ENCODE measurements around the gene EAPP.
"Not testable (repeated sequence)": the region's sequence is repeated elsewhere in the genome, so short reads cannot be mapped to it uniquely, and the experiment has no call there.

EAPP gene, protein sequence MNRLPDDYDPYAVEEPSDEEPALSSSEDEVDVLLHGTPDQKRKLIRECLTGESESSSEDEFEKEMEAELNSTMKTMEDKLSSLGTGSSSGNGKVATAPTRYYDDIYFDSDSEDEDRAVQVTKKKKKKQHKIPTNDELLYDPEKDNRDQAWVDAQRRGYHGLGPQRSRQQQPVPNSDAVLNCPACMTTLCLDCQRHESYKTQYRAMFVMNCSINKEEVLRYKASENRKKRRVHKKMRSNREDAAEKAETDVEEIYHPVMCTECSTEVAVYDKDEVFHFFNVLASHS

DNA sequence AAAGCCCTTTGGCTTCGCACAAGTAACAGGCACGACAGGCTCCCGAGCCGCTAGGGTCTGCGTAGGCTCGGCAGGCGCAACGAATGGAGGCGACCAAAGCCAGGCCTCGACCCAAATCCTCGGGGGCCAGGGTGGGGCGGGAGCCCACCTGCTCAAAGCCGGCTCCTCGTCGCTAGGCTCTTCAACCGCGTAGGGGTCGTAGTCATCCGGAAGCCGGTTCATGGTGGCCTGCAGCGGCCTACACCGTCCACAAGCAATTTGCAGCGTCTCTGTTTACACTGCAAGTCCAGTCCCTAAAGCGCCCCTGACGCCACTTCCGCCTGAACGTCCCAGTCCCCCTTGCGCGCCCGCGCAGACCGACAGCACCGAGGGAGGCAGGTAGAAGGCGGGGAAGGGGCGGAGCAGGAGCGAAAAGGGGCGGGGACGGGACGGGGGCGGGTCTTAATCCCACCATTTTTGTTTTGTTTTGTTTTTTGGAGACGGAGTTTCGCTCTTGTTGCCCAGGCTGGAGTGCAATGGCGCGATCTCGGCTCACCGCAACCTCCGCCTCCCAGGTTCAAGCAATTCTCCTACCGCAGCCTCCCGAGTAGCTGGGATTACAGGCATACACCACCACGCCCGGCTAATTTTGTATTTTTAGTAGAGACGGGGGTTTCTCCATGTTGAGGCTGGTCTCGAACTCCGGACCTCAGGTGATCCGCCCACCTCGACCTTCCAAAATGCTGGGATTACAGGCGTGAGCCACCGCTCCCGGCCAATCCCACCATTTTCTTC, at the start of gene EAPP:
EAPP (minus strand) TSS at position 295 of the 774 bp plus-strand sequence; CDS start at position 222, 73 bp downstream.
- DNase-seq, result no peak

DNA sequence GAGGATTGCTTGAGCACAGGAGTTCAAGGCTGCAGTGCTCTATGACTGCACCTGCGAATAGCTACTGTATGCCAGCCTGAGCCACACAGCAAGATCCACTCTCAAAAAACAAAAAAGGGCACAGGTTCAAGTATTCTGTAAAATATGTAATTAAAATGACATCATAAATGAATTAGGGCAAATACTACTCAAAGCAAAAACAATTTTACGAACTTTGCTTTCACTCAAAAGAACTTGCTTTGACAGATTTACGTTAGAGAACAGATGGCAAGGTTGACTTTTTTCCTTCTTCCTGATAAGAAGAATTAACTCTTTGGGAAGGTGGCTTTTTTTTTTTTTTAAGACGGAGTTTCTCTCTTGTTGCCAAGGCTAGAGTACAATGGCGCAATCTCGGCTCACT, 44.0 kb upstream of the EAPP start:
- DNase-seq, result no peak

DNA sequence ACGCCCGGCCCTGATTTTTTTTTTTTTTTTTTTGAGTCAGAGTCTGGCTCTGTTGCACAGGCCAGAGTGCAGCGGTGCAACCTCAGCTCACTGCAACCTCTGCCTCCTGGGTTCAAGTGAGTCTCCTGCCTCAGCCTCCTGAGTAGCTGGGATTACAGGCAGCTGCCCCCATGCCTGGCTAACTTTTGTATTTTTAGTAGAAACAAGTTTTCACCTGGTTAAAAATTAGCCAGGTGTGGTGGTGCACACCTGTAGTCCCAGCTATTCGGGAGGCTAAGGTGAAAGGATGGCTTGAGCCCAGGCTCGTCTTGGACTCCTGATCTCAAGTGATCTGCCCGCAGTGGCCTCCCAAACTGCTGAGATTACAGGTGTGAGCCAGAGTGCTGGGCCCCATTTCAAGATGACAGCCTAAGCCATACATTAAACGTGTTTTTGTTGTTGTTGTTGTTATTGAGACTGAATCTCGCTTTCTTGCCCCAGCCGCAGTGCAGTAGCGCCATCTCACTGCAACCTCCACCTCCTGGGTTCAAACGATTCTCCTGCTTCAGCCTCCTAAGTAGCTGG, 42.7 kb upstream of the EAPP start:
- no peak for DNase-seq

DNA sequence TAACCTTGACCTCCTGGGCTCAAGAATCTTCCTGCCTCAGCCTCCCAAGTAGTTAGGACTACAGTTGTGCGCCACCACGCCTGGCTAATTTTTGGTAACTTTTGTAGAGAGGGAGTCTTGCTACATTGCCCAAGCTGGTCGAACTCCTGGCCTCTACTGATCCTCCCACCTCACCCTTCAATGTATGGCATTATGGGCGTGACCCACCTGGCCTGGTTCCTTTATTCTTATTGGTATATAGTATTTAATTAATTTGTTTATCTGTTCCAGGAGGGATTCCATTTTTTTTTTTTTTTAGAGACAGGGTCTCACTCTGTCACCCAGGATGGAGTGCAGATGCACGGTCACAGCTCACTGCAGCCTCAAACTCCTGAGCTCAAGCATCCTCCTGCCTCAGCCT, 40.9 kb upstream of the EAPP start:
- no peak for DNase-seq

DNA sequence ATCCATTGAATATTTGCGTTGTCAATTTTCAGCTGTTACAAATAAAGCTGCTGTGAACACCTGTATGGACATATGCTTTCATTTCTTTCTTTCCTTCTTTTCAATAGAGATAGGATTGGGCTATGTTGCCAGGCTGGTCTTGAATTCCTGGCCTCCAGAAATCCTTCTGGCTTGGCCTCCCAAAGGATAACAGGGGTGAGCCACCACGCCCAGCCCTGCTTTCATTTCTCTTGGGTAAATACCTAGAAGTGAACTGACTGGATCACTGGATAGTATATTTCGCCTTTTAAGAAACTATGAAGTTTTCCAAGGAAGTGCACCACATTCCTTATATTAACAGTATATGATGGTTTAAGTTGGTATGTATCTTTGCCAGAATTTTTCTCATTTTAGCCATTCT, 32.3 kb upstream of the EAPP start:
- DNase-seq, result no peak

DNA sequence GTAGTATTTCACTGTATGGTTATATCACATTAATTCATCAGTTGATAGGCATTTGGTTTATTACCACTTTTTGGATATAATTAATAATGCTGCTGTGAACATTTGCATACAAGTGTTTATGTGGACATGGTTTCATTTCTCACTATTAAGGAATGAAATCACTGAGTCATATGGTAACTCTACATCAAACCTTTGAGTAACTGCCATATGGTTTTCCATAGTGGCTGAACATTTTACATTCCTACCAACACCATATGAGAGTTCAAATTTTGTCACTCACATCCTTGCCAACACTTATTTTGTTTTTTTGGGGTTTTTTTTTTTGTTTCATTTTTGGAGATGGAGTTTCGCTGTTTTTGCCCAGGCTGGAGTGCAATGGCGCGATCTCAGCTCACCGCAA, 30.2 kb upstream of the EAPP start:
- no peak for DNase-seq

DNA sequence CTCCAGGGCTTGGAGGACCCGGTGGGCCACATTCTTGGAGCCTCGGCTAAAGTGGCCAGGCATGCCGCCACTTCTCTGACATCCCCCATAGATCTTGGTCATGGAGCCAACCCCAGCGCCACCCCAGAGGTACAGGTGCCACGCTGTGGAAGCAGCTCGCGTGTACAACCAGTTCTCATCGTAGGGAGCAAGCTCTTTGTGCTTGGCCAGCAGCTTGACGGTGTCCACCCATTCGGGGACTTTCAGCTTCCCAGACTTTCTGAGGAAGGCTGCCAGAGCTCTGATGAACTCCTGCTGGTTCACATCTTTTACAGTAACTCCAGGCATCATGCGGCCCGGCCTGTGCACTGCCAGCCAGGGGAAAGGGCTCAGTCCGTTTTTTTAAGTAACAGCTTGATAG, 29.3 kb upstream of the EAPP start:
- DNase-seq, result no peak

DNA sequence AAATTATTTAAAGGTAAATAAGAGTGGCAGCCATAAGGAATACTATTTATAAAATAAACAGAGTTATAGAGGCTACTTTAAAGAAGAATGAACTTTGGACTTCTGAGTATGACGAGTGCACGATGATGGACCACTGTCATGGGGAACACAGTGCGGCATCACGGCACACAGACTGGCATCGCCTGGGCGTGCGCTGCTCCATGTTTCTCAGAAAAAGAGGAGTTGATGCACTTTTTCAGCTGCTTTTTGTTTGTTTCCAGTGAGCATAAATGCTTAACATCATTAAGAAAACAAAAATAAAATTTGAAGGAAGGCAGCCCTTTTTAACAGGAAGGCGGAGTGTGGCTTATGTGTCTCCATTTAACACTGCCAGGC, 23.3 kb upstream of the EAPP start:
- DNase-seq, result no peak

DNA sequence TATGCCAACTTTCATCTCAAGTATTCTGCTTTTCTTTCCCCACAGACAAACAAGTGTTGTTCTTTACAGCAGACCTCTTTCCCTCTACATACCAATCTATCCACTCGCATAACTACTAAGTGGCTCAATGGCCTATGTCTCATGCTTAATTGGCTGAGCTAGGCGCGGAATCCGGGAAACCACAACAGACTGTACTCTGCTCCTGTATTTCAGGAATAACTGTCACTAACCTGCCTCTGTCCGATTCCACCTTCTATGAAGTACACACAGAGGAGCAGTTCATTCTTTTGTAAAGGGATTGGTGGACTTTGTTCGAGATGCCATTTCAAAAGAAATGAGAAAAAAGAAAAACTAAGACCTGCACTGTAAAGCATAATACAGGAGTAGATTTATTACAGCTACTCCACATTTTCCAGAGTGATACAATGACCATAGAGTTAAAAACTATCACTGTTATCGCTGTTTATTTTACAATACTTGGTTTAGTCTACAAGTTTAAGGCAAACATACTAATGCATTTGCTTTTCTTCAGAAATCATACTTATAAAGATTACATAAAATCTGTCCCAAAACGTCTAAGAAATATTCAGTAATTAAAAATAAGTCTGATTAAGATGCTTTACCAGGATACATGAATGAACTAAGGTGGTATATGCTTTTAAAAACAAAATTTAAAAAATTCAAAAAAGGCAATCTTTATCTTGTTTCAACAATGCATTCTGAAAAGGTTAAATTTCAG, 22.7 kb upstream of the EAPP start:
- not testable (repeated sequence) for DNase-seq

DNA sequence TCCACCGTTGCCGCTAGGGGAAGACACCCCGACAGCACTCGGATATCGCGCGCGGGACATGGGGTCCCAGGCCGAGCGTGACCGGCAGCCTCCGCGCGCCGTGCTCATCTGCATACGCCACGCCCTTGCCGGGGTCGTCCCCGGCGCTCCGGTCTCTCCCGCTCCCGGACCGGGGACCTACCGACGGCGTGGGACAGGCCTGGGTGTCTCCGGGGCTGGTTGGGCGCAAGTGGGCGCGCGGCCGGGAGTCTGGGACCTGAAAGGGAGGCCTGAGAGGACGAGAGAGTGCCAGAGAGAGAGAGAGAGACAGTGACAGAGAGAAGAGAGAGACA, 17.0 kb upstream of the EAPP start:
- DNase-seq, result not testable (repeated sequence)

DNA sequence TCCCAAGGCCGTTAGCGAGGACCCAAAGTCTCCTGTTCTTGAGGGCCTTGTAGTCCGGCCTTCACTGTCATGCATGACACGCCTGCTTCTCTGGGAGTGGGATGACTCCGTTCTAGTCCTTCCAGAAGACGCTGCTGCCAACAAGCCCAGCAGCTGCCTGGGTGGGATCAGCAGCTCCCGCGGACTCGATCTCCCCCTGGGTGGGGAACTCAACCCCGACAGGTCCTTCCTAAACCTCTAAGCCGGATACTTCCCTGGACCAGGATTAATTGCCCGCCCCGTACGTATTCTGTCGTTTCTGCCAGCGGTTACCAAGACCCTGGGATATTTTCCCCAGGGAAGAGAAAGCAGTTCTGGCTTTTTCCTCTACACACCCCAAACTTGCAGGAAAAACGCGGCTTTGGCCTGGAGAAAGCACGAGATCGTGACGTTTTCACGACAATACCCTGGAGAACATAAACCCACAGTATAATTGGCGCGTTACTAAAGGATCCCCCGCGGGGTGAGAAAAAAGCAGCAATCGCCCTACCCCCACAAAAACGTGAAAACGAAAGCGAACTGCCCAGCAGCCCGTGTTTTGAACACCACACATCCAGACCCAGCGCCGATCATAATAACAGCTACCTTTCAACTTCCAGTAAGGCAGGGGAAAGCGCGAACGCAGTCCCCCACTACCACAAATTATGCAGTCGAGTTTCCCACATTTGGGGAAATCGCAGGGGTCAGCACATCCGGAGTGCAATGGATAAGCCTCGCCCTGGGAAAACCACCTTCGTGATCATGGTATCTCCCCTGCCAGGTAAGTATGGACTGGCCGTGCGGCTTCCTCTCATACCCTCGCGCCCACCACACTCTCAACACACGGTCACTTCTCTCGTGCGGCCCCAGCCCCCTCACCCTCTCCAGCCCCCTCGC, 16.3 kb upstream of the EAPP start:
- DNase-seq, result not testable (repeated sequence)

DNA sequence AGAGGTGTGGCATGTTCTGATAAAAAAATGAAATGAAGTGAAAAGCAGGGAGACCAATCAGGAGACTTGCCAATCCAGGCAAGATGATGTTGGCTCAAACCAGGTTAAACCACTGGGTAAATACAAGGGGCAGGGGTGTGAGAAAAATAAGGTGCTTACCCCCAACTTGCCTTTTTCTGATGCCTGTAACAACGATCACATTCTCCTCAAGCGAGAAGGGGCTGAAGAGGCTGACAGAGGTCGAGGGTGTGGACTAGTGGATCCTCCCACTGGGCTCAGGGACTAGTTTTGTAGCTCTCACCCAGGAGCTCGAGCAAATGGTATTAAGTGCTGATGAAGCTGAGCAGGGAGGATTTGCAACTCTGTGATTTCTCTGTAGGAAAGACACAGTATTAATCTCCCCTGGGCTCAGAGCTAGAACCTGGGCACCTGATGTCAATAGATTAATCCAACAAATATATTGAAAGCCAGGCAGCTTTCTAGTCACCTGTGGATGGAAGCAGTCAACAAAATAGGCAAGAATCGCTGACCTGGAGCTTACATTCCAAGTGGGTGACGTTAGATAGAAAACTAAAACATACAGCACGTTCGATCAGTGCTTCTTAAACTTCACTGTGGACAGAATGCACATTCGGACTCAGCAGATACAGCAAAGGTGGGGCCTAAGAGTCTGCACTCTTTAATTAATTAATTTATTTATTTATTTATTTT, 15.2 kb upstream of the EAPP start:
- no peak for DNase-seq

DNA sequence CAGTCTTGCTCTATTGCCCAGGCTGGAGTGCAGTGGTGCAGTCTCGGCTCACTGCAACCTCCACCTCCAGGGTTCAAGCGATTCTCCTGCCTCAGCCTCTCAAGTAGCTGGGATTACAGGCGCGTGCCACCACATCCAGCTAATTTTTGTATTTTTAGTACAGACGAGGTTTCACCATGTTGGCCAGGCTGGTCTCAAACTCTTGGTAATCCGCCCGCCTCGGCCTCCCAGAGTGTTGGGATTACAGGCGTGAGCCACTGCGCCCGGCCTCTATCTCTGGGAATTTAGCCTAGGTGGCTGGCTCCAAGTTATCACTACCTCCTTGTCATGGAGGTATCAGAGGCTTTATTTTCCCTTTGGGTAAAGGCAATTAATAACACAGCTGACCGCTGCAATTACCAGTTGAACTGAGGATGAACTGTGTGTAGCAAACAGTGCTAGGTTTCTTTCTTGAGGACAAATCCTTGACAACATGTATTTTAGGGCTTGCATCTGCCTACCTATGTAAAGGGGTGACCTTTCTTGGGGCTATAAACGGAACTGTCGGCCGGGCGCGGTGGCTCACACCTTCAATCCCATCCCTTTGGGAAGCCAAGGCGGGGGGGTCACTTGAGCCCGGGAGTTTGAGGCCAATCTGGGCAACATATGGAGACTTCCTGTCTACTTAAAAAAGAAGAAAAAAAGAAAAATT, 9.9 kb upstream of the EAPP start:
- not testable (repeated sequence) for DNase-seq

DNA sequence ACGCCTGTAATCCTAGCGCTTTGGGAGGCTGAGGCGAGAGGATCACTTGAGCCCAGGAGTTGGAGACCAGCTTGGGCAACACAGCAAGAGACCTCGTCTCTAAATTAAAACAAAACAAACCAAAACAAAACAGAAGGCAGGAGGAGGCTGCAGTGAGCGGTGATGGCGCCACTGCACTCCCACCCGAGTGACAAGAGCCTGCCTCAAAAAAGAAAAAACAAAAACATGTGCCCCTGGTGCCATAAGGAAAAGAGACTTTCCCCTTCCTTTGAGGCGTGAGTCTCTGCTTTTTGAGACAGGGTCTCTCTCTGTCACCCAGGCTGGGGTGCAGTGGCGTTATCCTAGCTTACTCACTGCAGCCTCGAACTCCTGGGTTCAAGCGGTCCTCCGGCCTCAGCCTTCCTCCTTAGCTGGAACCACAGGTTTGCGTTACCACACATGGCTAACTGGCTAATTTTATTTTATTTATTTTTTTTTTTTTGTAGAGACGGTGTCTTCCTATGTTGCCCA, 9.0 kb upstream of the EAPP start:
- DNase-seq, result no peak

DNA sequence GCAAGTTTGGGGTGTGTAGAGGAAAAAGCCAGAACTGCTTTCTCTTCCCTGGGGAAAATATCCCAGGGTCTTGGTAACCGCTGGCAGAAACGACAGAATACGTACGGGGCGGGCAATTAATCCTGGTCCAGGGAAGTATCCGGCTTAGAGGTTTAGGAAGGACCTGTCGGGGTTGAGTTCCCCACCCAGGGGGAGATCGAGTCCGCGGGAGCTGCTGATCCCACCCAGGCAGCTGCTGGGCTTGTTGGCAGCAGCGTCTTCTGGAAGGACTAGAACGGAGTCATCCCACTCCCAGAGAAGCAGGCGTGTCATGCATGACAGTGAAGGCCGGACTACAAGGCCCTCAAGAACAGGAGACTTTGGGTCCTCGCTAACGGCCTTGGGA, 7.6 kb upstream of the EAPP start:
- not testable (repeated sequence) for DNase-seq

DNA sequence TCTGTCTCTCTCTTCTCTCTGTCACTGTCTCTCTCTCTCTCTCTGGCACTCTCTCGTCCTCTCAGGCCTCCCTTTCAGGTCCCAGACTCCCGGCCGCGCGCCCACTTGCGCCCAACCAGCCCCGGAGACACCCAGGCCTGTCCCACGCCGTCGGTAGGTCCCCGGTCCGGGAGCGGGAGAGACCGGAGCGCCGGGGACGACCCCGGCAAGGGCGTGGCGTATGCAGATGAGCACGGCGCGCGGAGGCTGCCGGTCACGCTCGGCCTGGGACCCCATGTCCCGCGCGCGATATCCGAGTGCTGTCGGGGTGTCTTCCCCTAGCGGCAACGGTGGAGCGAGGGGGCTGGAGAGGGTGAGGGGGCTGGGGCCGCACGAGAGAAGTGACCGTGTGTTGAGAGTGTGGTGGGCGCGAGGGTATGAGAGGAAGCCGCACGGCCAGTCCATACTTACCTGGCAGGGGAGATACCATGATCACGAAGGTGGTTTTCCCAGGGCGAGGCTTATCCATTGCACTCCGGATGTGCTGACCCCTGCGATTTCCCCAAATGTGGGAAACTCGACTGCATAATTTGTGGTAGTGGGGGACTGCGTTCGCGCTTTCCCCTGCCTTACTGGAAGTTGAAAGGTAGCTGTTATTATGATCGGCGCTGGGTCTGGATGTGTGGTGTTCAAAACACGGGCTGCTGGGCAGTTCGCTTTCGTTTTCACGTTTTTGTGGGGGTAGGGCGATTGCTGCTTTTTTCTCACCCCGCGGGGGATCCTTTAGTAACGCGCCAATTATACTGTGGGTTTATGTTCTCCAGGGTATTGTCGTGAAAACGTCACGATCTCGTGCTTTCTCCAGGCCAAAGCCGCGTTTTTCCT, 7.0 kb upstream of the EAPP start:
- not testable (repeated sequence) for DNase-seq

DNA sequence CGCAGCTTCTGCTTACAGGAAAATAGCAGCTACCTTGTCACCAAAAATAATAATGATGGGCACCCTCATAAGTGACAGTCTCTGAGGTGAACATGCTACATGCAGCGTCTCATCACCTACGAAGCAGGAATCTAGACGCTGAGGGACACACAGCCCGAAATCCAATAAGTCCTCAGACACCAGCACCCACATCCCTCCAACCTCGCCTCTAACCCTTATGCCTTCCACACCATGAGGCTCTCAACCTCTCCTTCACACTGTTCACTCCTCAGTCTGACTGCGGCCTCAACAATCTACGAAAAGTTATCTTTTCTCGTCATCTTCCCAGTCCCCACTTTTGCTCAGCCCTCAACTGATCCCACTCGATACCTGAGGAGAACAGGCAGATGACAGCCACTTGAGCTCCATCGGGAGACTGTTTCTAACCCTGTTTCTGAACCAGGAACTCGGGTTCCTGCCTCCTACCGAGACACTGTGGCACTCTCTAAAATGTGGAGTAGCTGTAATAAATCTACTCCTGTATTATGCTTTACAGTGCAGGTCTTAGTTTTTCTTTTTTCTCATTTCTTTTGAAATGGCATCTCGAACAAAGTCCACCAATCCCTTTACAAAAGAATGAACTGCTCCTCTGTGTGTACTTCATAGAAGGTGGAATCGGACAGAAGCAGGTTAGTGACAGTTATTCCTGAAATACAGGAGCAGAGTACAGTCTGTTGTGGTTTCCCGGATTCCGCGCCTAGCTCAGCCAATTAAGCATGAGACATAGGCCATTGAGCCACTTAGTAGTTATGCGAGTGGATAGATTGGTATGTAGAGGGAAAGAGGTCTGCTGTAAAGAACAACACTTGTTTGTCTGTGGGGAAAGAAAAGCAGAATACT, 919 bp upstream of the EAPP start:
- not testable (repeated sequence) for DNase-seq

DNA sequence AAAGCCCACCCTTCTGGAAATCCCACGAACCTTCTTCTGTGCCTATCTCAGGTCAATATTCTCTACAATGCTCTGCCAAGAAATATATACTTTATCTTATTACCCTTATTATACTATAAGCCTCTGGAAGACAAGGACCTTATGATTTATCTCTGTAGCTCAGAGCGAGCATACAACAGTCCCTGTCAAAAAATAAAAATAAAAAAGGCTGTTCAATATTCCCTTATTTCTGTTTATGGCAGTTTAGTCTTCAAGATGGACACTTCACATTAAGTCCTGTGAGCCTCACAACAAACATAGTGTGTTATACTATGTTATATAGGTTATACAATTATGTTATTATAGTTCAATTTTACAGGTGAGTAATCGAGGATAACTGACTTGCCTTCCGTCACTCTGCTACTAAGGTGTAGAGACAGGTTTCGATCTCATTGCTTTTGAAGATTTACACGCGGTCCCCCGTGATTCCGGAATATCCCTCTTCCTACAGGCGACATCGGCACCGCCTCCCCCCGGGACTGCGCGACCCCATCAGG, 562 bp downstream of the EAPP start:
- no peak for DNase-seq

DNA sequence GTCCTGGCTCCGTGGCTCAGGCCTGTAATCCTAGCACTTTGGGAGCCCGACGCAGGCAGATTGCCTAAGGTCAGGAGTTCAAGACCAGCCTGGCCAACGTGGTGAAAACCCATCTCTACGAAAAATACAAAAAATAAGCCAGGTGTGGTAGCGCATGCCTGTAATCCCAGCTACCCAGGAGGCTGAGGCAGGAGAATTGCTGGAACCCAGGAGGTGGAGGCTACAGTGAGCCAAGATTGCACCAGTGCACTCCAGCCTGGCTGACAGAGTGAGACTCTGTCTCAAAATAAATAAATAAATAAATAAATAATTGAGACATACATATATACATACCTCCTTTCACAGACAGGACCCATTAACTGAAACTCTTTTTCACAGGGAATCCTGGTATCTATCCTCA, 1.4 kb downstream of the EAPP start:
- DNase-seq, result not testable (repeated sequence)
